GM21786 (cell line): ENCODE results near the gene NDUFA13.

ENCODE experiments used
- ATAC-seq: cut with Tn5 transposase; IDR thresholded peaks from one replicate; pipeline ENCODE4 v1.9.1; 2021; ENCODE audit not compliant: unreplicated experiment

NDUFA13 gene

DNA sequence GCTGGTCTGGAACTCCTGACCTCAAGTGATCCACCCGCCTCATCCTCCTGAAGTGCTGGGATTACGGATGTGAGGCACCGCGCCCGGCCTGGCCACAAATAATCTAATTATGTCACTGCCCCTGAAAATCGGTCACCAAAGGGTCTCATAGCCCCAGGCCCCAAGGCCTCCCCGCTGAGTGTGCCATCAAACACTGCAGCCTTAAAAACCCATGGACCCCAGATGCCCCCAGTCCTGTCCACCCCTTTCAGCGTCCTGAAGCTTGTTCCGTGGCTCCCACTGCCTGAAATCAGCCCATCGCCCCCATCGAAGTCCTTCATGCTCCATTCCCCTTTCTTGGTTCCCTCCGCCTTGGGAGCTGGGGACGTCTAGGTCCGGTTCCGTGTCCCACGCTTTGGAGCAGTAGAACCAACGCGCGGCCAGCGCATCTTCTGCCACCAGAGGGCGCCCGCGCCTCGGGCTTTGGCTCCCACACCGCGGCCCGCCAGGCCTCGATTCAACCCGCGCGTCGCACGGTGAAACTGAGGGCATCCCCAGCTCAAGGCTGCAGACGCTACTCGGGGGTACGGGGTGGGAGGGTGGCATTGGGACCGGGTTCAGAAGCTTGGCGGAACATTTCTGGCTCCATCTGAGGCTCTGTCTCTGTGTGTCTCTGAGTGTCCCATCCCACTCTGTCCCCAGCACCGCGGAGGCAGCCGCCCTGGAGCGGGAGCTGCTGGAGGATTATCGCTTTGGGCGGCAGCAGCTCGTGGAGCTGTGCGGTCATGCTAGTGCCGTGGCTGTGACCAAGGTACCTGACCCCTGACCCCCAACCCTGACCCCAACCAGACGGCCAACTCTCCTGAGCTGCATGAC, 16.2 kb downstream of the NDUFA13 start:
- no peak for ATAC-seq

DNA sequence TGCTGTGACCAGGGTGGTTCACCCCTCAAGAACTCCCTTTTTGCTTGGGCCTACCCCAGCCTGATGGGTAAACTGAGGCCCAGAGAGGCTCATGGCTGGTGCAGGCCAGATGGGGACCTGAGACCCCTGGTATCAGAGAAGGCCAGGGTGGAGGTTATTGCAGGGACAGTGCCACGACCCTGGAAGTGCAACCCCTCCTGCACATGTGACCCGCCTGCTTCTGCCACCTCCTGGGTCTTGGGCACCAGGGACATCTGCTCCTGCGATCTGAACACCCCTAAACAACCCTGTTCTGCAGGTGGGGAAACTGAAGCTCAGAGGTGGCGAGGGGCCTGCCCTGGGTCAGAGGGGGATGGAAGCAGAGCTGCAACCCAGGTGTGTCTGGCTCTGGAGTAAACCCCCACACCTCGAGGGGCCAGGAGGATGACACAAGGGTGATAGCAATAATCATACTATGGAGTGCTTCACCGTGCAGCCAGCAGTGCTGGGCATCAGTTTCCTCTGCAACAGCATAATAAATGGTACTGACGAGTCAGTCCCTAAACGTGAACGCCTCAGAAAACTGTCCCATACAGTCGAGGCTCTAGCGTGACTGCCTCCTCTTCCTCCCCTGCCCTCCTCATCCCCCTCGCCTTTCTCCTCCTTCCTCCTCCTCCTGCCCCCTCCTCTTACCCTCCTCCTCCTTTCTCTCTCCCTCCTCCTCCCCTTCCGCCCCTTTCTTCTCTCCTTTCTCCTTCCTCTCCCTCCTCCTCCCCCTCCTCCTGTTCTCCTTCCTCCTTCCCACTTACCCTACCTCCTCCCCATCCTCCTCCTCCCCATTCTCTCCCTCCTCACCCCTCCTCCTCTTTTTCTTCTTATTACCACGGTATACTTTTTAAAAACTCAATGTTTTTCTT, 17.0 kb downstream of the NDUFA13 start:
- no peak for ATAC-seq

- no peak for ATAC-seq
Measured at GRCh38 chr19:19533841-19534240, 17.8 kb downstream of the NDUFA13 start.

- no peak for ATAC-seq
Measured at GRCh38 chr19:19534556-19535265, 18.7 kb downstream of the NDUFA13 start.

DNA sequence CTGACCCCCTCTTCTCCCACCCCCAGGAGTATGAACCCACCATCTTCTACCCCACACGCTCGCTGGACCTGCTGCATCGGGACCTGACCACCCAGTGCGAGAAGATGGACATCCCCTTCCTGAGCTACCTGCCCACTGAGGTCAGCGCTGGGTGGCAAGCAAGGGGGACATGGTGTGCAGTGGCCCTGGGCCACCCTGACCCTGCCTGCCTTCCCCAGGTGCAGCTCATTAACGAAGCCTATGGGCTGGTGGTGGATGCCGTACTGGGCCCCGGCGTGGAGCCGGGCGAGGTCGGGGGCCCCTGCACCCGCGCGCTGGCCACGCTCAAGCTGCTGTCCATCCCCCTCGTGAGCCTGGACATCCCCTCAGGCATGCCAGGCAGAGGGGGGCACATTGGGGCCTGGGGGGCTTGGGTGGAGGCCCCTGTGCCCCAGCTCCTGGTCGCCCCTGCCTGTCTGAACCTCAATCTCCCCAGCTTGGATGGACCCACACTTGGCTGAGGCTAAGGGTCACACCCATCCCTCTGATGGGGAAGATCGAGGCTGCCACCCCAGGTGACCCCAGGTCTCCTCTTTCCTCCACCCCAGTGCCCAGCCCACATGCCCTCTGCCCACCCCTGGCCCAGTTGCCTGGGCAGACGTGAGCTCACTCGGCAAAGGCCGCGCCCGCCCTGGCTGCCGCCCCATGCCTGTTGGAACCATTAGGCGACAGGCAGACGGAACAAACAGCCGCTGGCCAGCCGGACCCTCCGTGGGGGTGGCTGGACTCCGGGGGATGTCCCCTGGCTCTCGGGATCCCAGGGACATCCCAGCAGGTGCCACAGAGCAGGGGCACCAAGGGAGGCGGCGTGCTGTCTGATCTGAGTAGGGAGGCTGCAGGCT, 19.5 kb downstream of the NDUFA13 start:
- no peak for ATAC-seq

GRCh38 chr19:19537075-19538048, 21.3 kb downstream of the NDUFA13 start:
- no peak for ATAC-seq

DNA sequence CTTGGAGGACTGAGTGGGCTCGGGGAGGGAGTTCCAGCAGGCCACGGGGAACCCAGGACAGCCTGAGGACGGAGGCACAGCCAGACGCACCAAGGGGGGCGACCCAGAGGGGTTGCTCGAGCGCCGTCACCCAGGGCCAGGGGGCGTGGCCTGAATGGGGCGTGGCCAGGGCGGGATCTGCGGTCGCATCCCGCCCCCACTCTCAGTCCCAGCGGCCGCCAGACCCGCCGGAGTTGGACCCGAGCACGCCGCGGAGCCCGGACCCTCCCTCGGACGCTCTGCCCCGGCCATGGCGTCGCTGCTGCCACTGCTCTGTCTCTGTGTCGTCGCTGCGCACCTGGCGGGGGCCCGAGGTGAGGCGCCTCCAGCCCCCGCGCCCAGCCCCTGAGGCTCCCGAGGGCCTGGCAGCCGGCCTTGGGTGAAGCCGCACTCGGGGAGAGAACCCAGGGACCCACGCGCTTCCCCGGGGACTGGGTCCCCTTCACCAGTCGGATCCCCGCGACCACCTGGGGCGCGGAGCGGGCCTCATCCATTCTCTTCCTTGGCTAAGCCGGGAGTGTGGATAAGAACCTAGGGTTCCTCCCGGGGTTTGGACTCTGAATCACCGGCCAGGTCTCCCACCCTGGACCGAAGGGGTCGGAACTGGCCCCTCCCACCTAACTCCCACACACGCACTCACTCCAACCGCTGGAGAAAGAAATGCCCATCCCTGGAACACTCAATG, 22.2 kb downstream of the NDUFA13 start, which contains the start of gene CILP2:
Gene CILP2, plus strand, starts transcription at position 205 of the 724 bp plus-strand sequence. Its CDS starts 85 bp downstream, at position 290.
- no peak for ATAC-seq

GRCh38 chr19:19538785-19539166, 22.8 kb downstream of the NDUFA13 start:
- no peak for ATAC-seq

DNA sequence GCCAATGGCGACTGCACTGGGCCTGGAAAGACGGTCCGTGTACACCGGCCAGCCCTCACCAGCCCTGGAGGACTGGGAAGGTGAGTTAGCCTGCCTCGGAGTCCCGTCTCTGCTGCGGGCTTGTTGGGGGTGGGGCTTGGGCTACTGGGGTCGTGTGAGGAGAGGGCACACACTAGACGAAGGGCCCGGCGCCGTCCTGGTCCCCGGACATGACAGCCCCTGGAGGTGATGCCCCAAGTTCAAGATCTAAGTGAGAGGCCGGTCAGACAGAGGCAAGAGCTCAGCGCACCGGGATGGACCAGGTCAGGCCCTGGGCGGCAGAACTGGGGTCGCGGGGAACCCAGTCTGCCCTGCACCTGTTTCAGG, 23.7 kb downstream of the NDUFA13 start:
- ATAC-seq, result no peak

DNA sequence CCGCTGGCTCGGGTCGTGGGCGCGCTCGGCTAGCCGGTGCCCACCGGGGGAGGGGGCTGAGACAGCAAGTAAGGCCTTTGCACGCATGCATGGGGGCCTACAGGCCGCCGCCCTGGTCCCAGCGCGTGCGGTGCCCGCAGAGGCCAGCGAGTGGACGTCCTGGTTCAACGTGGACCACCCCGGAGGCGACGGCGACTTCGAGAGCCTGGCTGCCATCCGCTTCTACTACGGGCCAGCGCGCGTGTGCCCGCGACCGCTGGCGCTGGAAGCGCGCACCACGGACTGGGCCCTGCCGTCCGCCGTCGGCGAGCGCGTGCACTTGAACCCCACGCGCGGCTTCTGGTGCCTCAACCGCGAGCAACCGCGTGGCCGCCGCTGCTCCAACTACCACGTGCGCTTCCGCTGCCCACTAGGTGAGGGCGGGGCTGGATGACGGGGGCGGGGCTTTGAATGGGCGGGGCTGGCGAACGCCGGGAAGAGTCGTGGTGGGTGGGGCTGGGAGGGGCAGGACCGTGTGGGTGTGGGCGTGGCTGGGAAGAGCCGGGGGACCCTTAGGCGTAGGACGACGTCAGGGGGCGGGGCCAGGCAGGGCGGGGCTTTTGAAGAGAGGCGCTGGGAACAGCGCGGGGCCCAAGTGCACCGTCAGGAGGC, 24.2 kb downstream of the NDUFA13 start:
- ATAC-seq, result no peak

DNA sequence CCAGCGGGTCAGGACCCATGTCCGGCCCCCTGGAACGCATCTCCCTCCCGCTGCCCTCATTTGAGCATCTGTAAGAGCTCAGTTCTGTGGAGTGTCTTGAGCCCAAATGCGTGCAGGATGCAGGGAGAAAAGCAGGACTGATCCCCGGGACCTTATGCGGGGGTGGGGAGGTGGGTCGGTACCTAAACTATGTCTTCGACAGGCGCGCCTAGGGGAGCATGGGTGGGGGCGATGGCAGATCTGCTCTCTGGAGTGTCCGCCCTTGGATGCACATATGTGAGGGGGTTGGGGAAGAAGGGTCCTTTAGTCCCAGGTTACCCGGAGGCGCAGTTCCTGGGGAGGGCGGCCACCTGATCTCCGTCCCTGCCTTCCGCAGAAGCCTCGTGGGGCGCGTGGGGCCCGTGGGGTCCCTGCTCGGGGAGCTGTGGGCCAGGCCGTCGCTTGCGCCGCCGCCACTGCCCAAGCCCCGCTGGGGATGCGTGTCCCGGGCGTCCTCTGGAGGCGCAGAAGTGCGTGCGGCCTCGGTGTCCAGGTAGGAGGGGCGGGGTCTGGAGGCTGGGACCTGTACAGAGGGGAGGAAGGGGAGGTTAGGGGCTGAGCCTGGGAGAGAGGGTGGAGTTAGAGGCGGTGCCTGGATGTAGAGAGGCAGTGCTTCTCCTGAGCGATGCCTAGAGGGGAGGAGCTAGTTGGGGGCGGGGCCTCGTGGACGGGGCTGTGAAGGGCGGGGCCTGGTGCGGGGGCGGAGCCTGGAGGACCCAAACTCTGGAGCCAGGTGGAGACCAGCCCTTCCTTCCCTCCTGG, 24.9 kb downstream of the NDUFA13 start:
- ATAC-seq, result no peak

- ATAC-seq, result no peak
Measured at GRCh38 chr19:19541616-19542015, 25.6 kb downstream of the NDUFA13 start.

DNA sequence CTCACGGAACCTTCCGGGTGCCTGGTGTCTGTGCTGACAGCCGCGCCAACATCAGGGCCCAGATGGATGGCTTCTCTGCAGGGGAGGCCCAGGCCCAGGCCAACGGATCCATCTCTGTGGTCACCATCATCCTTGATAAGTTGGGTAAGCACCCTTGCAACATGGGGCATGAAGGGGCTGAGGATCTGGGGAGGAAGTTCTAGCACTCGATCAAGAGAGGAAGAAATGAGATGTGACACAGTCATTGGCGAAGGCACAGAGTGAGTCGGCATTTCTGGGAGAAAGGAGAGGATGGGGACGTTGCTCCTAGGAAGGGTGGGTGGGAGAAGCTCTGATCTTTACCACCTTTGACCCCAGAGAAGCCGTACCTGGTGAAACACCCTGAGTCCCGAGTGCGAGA, 26.5 kb downstream of the NDUFA13 start:
- ATAC-seq, result no peak

DNA sequence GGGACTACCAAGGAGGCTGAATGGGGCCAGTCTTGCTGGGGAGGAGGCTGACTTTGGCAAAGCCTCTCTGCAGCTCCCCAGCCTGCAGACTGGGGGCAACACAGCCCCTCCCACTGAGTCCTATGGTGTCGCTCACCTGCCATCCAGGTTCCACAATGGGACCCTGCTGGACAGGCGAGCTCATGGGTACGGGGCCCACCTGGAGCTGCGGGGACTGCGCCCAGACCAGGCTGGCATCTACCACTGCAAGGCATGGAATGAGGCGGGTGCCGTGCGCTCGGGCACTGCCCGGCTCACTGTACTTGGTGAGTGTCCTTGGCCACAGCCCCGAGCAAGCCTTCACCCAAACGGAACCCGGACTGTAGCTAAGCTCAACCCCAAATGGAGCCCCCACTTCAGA, 27.1 kb downstream of the NDUFA13 start:
- no peak for ATAC-seq

DNA sequence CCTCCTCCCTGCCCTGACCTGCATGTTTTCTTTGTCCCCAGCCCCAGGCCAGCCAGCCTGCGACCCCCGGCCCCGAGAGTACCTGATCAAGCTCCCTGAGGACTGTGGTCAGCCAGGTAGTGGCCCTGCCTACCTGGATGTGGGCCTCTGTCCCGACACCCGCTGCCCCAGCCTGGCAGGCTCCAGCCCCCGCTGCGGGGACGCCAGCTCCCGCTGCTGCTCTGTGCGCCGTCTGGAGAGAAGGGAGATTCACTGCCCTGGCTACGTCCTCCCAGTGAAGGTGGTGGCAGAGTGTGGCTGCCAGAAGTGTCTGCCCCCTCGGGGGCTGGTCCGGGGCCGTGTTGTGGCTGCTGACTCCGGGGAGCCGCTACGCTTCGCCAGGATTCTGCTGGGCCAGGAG, 27.6 kb downstream of the NDUFA13 start:
- ATAC-seq, result no peak

DNA sequence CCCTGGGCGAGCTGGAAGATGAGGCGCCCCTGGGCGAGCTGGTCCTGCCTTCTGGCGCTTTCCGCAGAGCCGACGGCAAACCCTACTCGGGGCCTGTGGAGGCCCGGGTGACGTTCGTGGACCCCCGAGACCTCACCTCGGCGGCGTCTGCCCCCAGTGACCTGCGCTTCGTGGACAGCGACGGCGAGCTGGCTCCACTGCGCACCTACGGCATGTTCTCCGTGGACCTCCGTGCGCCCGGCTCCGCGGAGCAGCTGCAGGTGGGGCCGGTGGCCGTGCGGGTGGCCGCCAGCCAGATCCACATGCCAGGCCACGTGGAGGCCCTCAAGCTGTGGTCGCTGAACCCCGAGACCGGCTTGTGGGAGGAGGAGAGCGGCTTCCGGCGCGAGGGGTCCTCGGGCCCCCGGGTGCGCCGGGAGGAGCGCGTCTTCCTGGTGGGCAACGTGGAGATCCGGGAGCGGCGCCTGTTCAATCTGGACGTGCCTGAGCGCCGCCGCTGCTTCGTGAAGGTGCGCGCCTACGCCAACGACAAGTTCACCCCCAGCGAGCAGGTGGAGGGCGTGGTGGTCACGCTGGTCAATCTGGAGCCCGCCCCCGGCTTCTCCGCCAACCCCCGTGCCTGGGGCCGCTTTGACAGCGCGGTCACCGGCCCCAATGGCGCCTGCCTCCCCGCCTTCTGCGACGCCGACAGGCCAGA, 28.4 kb downstream of the NDUFA13 start:
- no peak for ATAC-seq
